Liver (tissue), 9 donors: Measurements from ENCODE around the gene NRIP2. TPM values are rescaled to one million over a fixed set of nuclear protein-coding genes. Genes with fewer than 3 reads are reported as not detected.

Source experiments
- DNase-seq: peaks from one replicate; pipeline ENCODE4 v3.0.0-alpha.2; 2017; ENCODE audit warnings: low spot score
- H3K27ac ChIP-seq, 2 donors: one replicate each; pipeline ENCODE4 v1.7.0; 2013; ENCODE audit warnings: inconsistent platforms in 2 of 2, low read length in 2 of 2, control low read depth in 1 of 2, low read depth in 1 of 2, mild to moderate bottlenecking in 1 of 2
- H3K27me3 ChIP-seq, 4 donors: one replicate each; pipeline versions ENCODE4 v1.6.1 to v1.7.0; 2013; ENCODE audit warnings: low read length in 3 of 4, inconsistent platforms in 1 of 4, mild to moderate bottlenecking in 1 of 4, moderate library complexity in 1 of 4; ENCODE audit not compliant: control insufficient read depth in 4 of 4, insufficient read depth in 4 of 4
- H3K36me3 ChIP-seq, 4 donors: one replicate each; pipeline versions ENCODE4 v1.6.1 to v1.7.0; 2013; ENCODE audit warnings: low read length in 3 of 4, mild to moderate bottlenecking in 3 of 4, low read depth in 1 of 4, moderate library complexity in 1 of 4; ENCODE audit not compliant: control insufficient read depth in 4 of 4, insufficient read depth in 3 of 4
- H3K4me1 ChIP-seq, 4 donors: one replicate each; pipeline versions ENCODE4 v1.6.1 to v1.7.0; 2013; ENCODE audit warnings: low read length in 3 of 4, mild to moderate bottlenecking in 3 of 4, moderate library complexity in 1 of 4; ENCODE audit not compliant: control insufficient read depth in 4 of 4, insufficient read depth in 4 of 4
- H3K4me3 ChIP-seq, 3 donors: one replicate each; pipeline versions ENCODE4 v1.6.1 to v1.7.0; 2013; ENCODE audit warnings: low read length in 3 of 3, control low read depth in 1 of 3, low read depth in 1 of 3, mild to moderate bottlenecking in 1 of 3
- H3K9ac ChIP-seq, 2 donors: one replicate each; pipeline ENCODE4 v1.7.0; 2013; ENCODE audit warnings: low read length in 2 of 2, mild to moderate bottlenecking in 2 of 2, moderate library complexity in 2 of 2, control low read depth in 1 of 2, low read depth in 1 of 2
- H3K9me3 ChIP-seq, 4 donors: one replicate each; pipeline versions ENCODE4 v1.6.1 to v1.7.0; 2013; ENCODE audit warnings: low read length in 3 of 4; ENCODE audit not compliant: control insufficient read depth in 4 of 4
- EGR1 ChIP-seq, 2 donors: IDR thresholded peaks; 2 replicates each; pipeline ENCODE4 v1.6.1; 2016 to 2018; ENCODE audit warnings: antibody characterized with exemption in 2 of 2, low read depth in 2 of 2
- FOXA2 ChIP-seq: IDR thresholded peaks from 2 replicates; pipeline ENCODE4 v1.6.1; 2016; ENCODE audit warnings: antibody characterized with exemption
- GABPA ChIP-seq, 2 donors: IDR thresholded peaks in 1 of 2; conservative IDR thresholded peaks in 1 of 2; 2 replicates each; pipeline ENCODE4 v1.6.1; 2016; ENCODE audit warnings: antibody characterized with exemption in 2 of 2, mild to moderate bottlenecking in 1 of 2, moderate library complexity in 1 of 2
- HNF4A ChIP-seq, 2 donors: conservative IDR thresholded peaks; 2 replicates each; pipeline ENCODE4 v1.6.1; 2016; ENCODE audit warnings: antibody characterized with exemption in 2 of 2, mild to moderate bottlenecking in 2 of 2
- JUND ChIP-seq, 2 donors: IDR thresholded peaks; 2 replicates each; pipeline ENCODE4 v1.6.1; 2016; ENCODE audit warnings: antibody characterized with exemption in 2 of 2
- MAX ChIP-seq: IDR thresholded peaks from 2 replicates; pipeline ENCODE4 v1.6.1; 2016; ENCODE audit warnings: antibody characterized with exemption
- RAD21 ChIP-seq, 2 donors: IDR thresholded peaks; 2 replicates each; pipeline ENCODE4 v1.6.1; 2016; ENCODE audit warnings: antibody characterized with exemption in 2 of 2, mild to moderate bottlenecking in 2 of 2
- SP1 ChIP-seq: IDR thresholded peaks from 2 replicates; pipeline ENCODE4 v1.6.1; 2018; ENCODE audit warnings: antibody characterized with exemption, mild to moderate bottlenecking
- TAF1 ChIP-seq: conservative IDR thresholded peaks from 2 replicates; pipeline ENCODE4 v1.6.1; 2016; ENCODE audit warnings: antibody characterized with exemption, mild to moderate bottlenecking
- YY1 ChIP-seq: IDR thresholded peaks from 2 replicates; pipeline ENCODE4 v1.6.1; 2016; ENCODE audit warnings: antibody characterized with exemption, mild to moderate bottlenecking
- ZBTB33 ChIP-seq: IDR thresholded peaks from 2 replicates; pipeline ENCODE4 v1.6.1; 2016; ENCODE audit warnings: antibody characterized with exemption
- WGBS: extraction: QIAGEN DNeasy Blood & Tissue Kit; methylation state at CpG from one replicate; pipeline ENCODE4 v1.1.7; 2013; 5-methylcytosine and 5-hydroxymethylcytosine counted together
- polyA plus RNA-seq, 2 donors: library from polyadenylated mRNA; stranded (reverse) in 1 of 2; unstranded in 1 of 2; fragments of 200-250 nt in 1 of 2; fragments of >200 nt in 1 of 2; fragmentation: Nextera tagmentation in 1 of 2; extraction: Ambion mirVana in 1 of 2; gene quantifications; one replicate each; pipeline versions ENCODE4 v1.2.1 to v1.2.3, GENCODE V29; 2013 to 2015
- total RNA-seq, 2 donors: library from RNA; depleted of rRNA; stranded (reverse); fragments of >200 nt; gene quantifications; one replicate each; pipeline ENCODE4 v1.2.3, GENCODE V29; 2014
- TF ChIP-seq, protein P1 (sequence below): fragments of 150-350 bp; IDR thresholded peaks from 2 replicates; pipeline ENCODE4 v1.5.1; 2017; ENCODE audit warnings: improper control_type of control experiment, low read depth, low read length; ENCODE audit not compliant: missing input control
- TF ChIP-seq, protein P2 (sequence below): IDR thresholded peaks from 2 replicates; pipeline ENCODE4 v1.6.1; 2016; ENCODE audit warnings: antibody characterized with exemption
- donor health status: healthy.
- donor health status: healthy.
- donor health status: healthy.
- donor health status: healthy.
- donor health status: healthy.

The NRIP2 gene
- total and polyA plus RNA-seq, 4 donors, result 0.19 to 0.46 (median 0.23) TPM

DNA sequence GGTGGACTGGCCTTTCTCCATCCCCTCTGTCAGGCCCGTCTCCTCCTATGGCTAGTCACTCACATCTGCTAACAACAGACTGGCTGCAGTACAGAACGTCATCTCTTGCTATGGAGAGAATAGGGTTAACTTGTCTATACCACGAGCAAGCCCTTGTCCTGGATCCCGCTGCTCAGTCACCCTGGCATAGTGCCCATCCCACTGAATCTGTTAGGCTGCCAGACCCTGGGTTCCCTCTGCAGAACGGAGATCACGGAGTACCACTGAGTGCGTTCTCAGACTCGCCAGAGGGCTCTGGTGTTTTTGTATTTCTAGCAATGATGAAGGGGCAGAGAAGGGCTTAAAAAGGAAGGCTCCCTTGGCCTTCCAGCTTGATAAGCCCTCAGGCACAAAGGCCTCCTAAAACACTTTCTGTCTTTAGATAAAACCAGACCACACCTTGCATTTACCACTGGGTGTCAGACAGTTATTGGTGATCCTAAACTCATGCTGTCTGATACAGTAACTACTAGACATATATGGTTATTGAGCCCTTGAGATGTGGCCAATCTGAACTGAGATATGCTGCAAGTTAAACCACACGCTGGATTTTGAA lies 6.3 kb upstream of the NRIP2 start:
- Histone ChIP-seq H3K27me3 (no peaks in the 10 kb centered on the region), H3K9ac (no peak overlapping the region), H3K4me3 (no peak overlapping the region), H3K4me1 (no peaks in the 10 kb centered on the region), H3K9me3 (no peaks in the 10 kb centered on the region), H3K27ac (no peak overlapping the region), H3K36me3 (peaks cover 2 to 21% (median 6%) of the 10 kb centered on the region in 4 donors)
- 74% methylated on average over 9 of the region's 9 CpGs for WGBS
- DNase-seq, result no peak
- TF ChIP-seq MAX (no peak), TAF1 (no peak), JUND (IDR thresholded peaks at IDR 0.05) (no peak), SP1 (no peak), HNF4A (conservative IDR thresholded peaks at IDR 0.05) (no peak), ZBTB33 (no peak)
- TF ChIP-seq, protein P1, sequence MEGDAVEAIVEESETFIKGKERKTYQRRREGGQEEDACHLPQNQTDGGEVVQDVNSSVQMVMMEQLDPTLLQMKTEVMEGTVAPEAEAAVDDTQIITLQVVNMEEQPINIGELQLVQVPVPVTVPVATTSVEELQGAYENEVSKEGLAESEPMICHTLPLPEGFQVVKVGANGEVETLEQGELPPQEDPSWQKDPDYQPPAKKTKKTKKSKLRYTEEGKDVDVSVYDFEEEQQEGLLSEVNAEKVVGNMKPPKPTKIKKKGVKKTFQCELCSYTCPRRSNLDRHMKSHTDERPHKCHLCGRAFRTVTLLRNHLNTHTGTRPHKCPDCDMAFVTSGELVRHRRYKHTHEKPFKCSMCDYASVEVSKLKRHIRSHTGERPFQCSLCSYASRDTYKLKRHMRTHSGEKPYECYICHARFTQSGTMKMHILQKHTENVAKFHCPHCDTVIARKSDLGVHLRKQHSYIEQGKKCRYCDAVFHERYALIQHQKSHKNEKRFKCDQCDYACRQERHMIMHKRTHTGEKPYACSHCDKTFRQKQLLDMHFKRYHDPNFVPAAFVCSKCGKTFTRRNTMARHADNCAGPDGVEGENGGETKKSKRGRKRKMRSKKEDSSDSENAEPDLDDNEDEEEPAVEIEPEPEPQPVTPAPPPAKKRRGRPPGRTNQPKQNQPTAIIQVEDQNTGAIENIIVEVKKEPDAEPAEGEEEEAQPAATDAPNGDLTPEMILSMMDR, result no peak

- H3K27ac ChIP-seq, result no peak overlapping the region
- H3K4me3 ChIP-seq, result no peak overlapping the region
- H3K4me1 ChIP-seq, result no peaks in the 10 kb centered on the region
- no peak for TF ChIP-seq YY1
- no peak for TF ChIP-seq MAX
- TF ChIP-seq, protein P2, sequence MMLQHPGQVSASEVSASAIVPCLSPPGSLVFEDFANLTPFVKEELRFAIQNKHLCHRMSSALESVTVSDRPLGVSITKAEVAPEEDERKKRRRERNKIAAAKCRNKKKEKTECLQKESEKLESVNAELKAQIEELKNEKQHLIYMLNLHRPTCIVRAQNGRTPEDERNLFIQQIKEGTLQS, result no peak
- no peak for TF ChIP-seq ZBTB33
- TF ChIP-seq EGR1 (IDR thresholded peaks at IDR 0.05; ENCODE audit: low read depth in 2 of 2), result no peak
- no peak for TF ChIP-seq FOXA2
- TF ChIP-seq TAF1, result no peak
- TF ChIP-seq SP1, result no peak
- TF ChIP-seq GABPA (IDR thresholded peaks at IDR 0.05 in 1 of 2, conservative IDR thresholded peaks at IDR 0.05 in 1 of 2), result no peak
- no peak for TF ChIP-seq RAD21 (IDR thresholded peaks at IDR 0.05)
- TF ChIP-seq HNF4A (conservative IDR thresholded peaks at IDR 0.05), result no peak
- H3K36me3 ChIP-seq, result peaks cover 2 to 14% (median 9%) of the 10 kb centered on the region in 4 donors
- no peak for DNase-seq
- WGBS, result 83% methylated on average over 8 of the region's 8 CpGs
- H3K9me3 ChIP-seq, result no peaks in the 10 kb centered on the region
- H3K27me3 ChIP-seq, result no peaks in the 10 kb centered on the region
- no peak overlapping the region for H3K9ac ChIP-seq
Measured at GRCh38 chr12:2836574-2836973, 1.7 kb upstream of the NRIP2 start.
